CD4-positive, alpha-beta T cell (primary cell): ENCODE measurements around the gene ATG2B. TPM values are rescaled to one million over a fixed set of nuclear protein-coding genes. Genes with fewer than 3 reads are reported as not detected.

Source experiments
- ATAC-seq: fragments of 200-7000 bp; cut with Tn5 transposase; one replicate; pipeline ENCODE4 v1.10.0; 2022; ENCODE audit warnings: mild to moderate bottlenecking; ENCODE audit not compliant: poor library complexity
- CTCF ChIA-PET: fragments of 350-600 bp; sonication (Branson Sonifier 250); formaldehyde crosslinking; loops from one replicate; lab custom pipeline; 2021; ENCODE audit warnings: antibody characterized with exemption, inconsistent platforms; lab: Charles Lee
- POLR2A ChIA-PET: fragments of 350-600 bp; sonication (Branson Sonifier 250); formaldehyde crosslinking; loops from one replicate; lab custom pipeline; 2021; ENCODE audit warnings: antibody characterized with exemption, inconsistent platforms; lab: Charles Lee
- DNase-seq, 14 experiments: peaks; one replicate each; pipeline ENCODE4 v3.0.0-alpha.2; 2013 to 2020; ENCODE audit warnings: mixed read lengths in 2 of 14
- H3K27ac ChIP-seq, 2 donors: one replicate each; pipeline versions ENCODE4 v1.5.1 to v1.7.0; 2013; ENCODE audit warnings: low read length in 2 of 2, low read depth in 1 of 2, mild to moderate bottlenecking in 1 of 2
- H3K27me3 ChIP-seq, 2 experiments: 1 replicate in 1 of 2; 2 replicates in 1 of 2; pipeline versions ENCODE4 v1.6.1 to v1.7.0; 2013; ENCODE audit warnings: low read length in 2 of 2, control low read depth in 1 of 2, mild to moderate bottlenecking in 1 of 2, moderate library complexity in 1 of 2; ENCODE audit not compliant: insufficient read depth in 2 of 2, control insufficient read depth in 1 of 2
- H3K36me3 ChIP-seq: one replicate; pipeline ENCODE4 v1.6.1; 2013; ENCODE audit warnings: low read length, control low read depth; ENCODE audit not compliant: insufficient read depth
- H3K4me1 ChIP-seq: one replicate; pipeline ENCODE4 v1.6.1; 2013; ENCODE audit warnings: low read length, control low read depth; ENCODE audit not compliant: insufficient read depth
- H3K4me3 ChIP-seq: one replicate; pipeline ENCODE4 v1.5.1; 2013; ENCODE audit warnings: mild to moderate bottlenecking, low read length, moderate library complexity
- H3K9me3 ChIP-seq, 2 experiments: 1 replicate in 1 of 2; 2 replicates in 1 of 2; pipeline versions ENCODE4 v1.6.1 to v1.7.0; 2013; ENCODE audit warnings: low read length in 2 of 2, mild to moderate bottlenecking in 2 of 2, control low read depth in 1 of 2, moderate library complexity in 1 of 2; ENCODE audit not compliant: control insufficient read depth in 1 of 2, insufficient read depth in 1 of 2
- H3K27ac Mint-ChIP-seq: one replicate; pipeline ENCODE4 v1.8.0; 2020; ENCODE audit warnings: mixed read lengths
- H3K27me3 Mint-ChIP-seq: one replicate; pipeline ENCODE4 v1.8.0; 2021; ENCODE audit warnings: mixed read lengths
- H3K36me3 Mint-ChIP-seq: one replicate; pipeline ENCODE4 v1.8.0; 2021; ENCODE audit warnings: low read depth, mixed read lengths
- H3K4me1 Mint-ChIP-seq: one replicate; pipeline ENCODE4 v1.8.0; 2021; ENCODE audit warnings: low read depth, mixed read lengths
- H3K4me3 Mint-ChIP-seq: one replicate; pipeline ENCODE4 v1.8.0; 2020; ENCODE audit warnings: mild to moderate bottlenecking, mixed read lengths
- H3K9me3 Mint-ChIP-seq: one replicate; pipeline ENCODE4 v1.8.0; 2020; ENCODE audit warnings: mixed read lengths
- CTCF ChIP-seq: fragments of 200-600 bp; IDR thresholded peaks from one replicate; pipeline ENCODE4 v1.8.0; 2022; ENCODE audit warnings: antibody characterized with exemption, mild to moderate bottlenecking
- intact Hi-C, 2 experiments: fragments of 100-400 bp; cut with DNase I in 1 of 2; cut with micrococcal nuclease in 1 of 2; formaldehyde crosslinking; loops; one replicate each; pipeline versions ENCODE4 v1.15.1 to v1.9.0; 2023 to 2025; cut with DNase I, micrococcal nuclease
- total RNA-seq, 174 experiments: library from RNA in 2 of 174; stranded (reverse) in 2 of 174; gene quantifications; one replicate each; pipeline ENCODE4 v1.2.3 and lab custom pipeline; 2021 to 2026

Gene ATG2B
- total RNA-seq, 2 experiments from 2014 or later = 20.1 to 20.2 TPM

DNA sequence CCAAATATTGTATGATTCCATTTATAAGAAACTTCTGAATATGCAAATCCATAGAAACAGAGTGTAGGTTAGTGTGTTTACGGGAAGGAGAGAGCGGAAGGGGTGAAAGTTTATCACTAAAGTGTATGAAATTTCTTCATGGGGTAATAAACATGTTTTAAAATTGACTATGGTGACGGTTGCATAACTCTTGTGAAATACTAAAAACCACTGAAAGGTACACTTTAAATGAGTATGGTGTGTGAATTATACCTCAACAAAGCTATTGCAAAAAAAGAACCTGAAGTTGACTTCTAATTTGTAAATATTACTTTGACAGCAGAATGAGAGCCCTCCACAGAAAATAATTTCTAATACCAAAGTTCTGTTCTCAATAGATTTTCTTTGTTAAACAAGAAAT, 47.1 kb downstream of the ATG2B start:
- Histone ChIP-seq H3K36me3 (peaks cover 68% of the 10 kb centered on the region), H3K4me1 (no peaks in the 10 kb centered on the region), H3K27me3 (no peaks in the 10 kb centered on the region), H3K27ac (no peak overlapping the region), H3K9me3 (no peaks in the 10 kb centered on the region), H3K4me3 (no peak overlapping the region)
- no peak for DNase-seq
- TF ChIP-seq CTCF = no peak
- Mint-ChIP-seq H3K27me3 (no peaks in the 10 kb centered on the region), H3K4me3 (no peak overlapping the region), H3K4me1 (no peaks in the 10 kb centered on the region), H3K36me3 (peaks cover 78% of the 10 kb centered on the region), H3K9me3 (no peaks in the 10 kb centered on the region), H3K27ac (no peak overlapping the region)
- ChIA-PET POLR2A (no interaction called here), CTCF (interaction anchor here (0.6 kb wide), 1 partner anchor 142 kb away, joined by 4 read pairs; no protein-coding TSS in a partner anchor)
- intact Hi-C loops = no loop called here
- no peak for ATAC-seq

DNA sequence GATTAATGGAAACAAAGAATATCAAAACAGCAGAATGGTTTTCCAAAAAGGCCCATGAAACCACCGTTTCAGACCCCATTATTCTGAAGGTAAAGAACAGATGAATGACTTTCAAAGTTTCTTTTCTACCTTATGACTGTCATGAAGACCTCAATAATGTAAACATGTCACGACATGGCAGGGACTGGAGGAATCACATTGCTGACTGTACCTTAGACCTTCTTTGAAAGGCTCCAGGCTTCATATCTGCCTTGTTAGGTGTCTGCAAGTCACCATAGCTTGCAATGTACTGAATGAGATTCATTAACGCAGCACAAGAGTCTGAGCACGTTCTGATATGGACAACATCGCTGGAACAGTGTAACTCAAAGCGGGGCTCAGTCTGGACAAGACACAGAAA, 52.2 kb downstream of the ATG2B start:
- H3K27ac ChIP-seq = no peak overlapping the region
- intact Hi-C loops = no loop called here
- no peaks in the 10 kb centered on the region for H3K27me3 Mint-ChIP-seq
- H3K4me1 Mint-ChIP-seq = no peaks in the 10 kb centered on the region
- H3K36me3 Mint-ChIP-seq = peaks cover 78% of the 10 kb centered on the region
- no peak overlapping the region for H3K4me3 ChIP-seq
- H3K27me3 ChIP-seq = no peaks in the 10 kb centered on the region
- H3K36me3 ChIP-seq = peaks cover 81% of the 10 kb centered on the region
- TF ChIP-seq CTCF = no peak
- H3K4me3 Mint-ChIP-seq = no peak overlapping the region
- POLR2A ChIA-PET = no interaction called here
- H3K4me1 ChIP-seq = no peaks in the 10 kb centered on the region
- DNase-seq (no peak), ATAC-seq (no peak)
- H3K9me3 Mint-ChIP-seq = no peaks in the 10 kb centered on the region
- H3K9me3 ChIP-seq = no peaks in the 10 kb centered on the region
- no peak overlapping the region for H3K27ac Mint-ChIP-seq
- CTCF ChIA-PET = interaction anchor here (1.2 kb wide), 1 partner anchor 17 kb away, joined by 3 read pairs; no protein-coding TSS in a partner anchor

- TF ChIP-seq CTCF = no peak
- H3K36me3 Mint-ChIP-seq = peaks cover 78% of the 10 kb centered on the region
- intact Hi-C loops = no loop called here
- ChIA-PET POLR2A (no interaction called here), CTCF (interaction anchor here (1.2 kb wide), 1 partner anchor 18 kb away, joined by 3 read pairs; no protein-coding TSS in a partner anchor)
- no peaks in the 10 kb centered on the region for H3K27me3 Mint-ChIP-seq
- DNase-seq (no peak), ATAC-seq (no peak)
- H3K9me3 Mint-ChIP-seq = no peaks in the 10 kb centered on the region
- no peak overlapping the region for H3K4me3 ChIP-seq
- H3K9me3 ChIP-seq = no peaks in the 10 kb centered on the region
- no peaks in the 10 kb centered on the region for H3K4me1 ChIP-seq
- no peaks in the 10 kb centered on the region for H3K4me1 Mint-ChIP-seq
- H3K27ac Mint-ChIP-seq = no peak overlapping the region
- H3K36me3 ChIP-seq = peaks cover 73% of the 10 kb centered on the region
- H3K27ac ChIP-seq = no peak overlapping the region
- no peak overlapping the region for H3K4me3 Mint-ChIP-seq
- H3K27me3 ChIP-seq = no peaks in the 10 kb centered on the region
These were observed 53.2 kb downstream of the ATG2B start for GRCh38 chr14:96309896-96310330.
